SU-DHL-6 (cell line): Measurements from ENCODE around the gene CHRNA10.

Experiments used
- H2AFZ ChIP-seq: fragments of 200-600 bp; sonication (generic); 2 replicates; pipeline ENCODE4 v1.6.1; 2014; ENCODE audit warnings: low read depth, mild to moderate bottlenecking, moderate library complexity, mixed read lengths, antibody characterized with exemption, low read length; ENCODE audit not compliant: severe bottlenecking
- H3F3A ChIP-seq: fragments of 200-600 bp; shearing (Covaris generic); 2 replicates; pipeline ENCODE4 v1.6.0; 2016; ENCODE audit warnings: antibody characterized with exemption, mild to moderate bottlenecking; ENCODE audit not compliant: insufficient read depth
- H3K27ac ChIP-seq: fragments of 200-600 bp; sonication (generic); 2 replicates; pipeline ENCODE4 v1.5.1; 2016; ENCODE audit warnings: low read depth, mild to moderate bottlenecking, low read length, moderate library complexity, mixed read lengths
- H3K27me3 ChIP-seq: fragments of 200-600 bp; sonication (generic), shearing (Covaris generic); 2 replicates; pipeline ENCODE4 v1.6.0; 2014; ENCODE audit warnings: mild to moderate bottlenecking, low read length
- H3K36me3 ChIP-seq: fragments of 200-600 bp; sonication (generic); 2 replicates; pipeline ENCODE4 v1.6.1; 2014; ENCODE audit warnings: mild to moderate bottlenecking, low read length, mixed read lengths
- H3K4me2 ChIP-seq: fragments of 300-600, 200-600 bp; shearing (Covaris generic), sonication (generic); 2 replicates; pipeline ENCODE4 v1.6.0; 2014; ENCODE audit warnings: low read length, low read depth, mild to moderate bottlenecking; ENCODE audit not compliant: poor library complexity, severe bottlenecking
- H3K4me3 ChIP-seq: fragments of 200-600 bp; sonication (generic); 2 replicates; pipeline ENCODE4 v1.5.1; 2014; ENCODE audit warnings: antibody characterized with exemption, low read length, mild to moderate bottlenecking, mixed read lengths; ENCODE audit not compliant: insufficient read depth, poor library complexity, severe bottlenecking
- H3K79me2 ChIP-seq: fragments of 200-600 bp; sonication (generic); 2 replicates; pipeline ENCODE4 v1.6.1; 2014; ENCODE audit warnings: mild to moderate bottlenecking, low read length, moderate library complexity; ENCODE audit not compliant: insufficient read depth
- H3K9ac ChIP-seq: fragments of 200-600 bp; sonication (generic); 2 replicates; pipeline ENCODE4 v1.7.0; 2014; ENCODE audit warnings: mild to moderate bottlenecking, low read length
- H3K9me2 ChIP-seq: fragments of 200-600 bp; sonication (generic); replicated peaks from 2 replicates; pipeline ENCODE4 v1.6.1; 2014; ENCODE audit warnings: low read length; ENCODE audit not compliant: insufficient read depth
- H3K9me3 ChIP-seq: fragments of 200-600 bp; sonication (generic); 2 replicates; pipeline ENCODE4 v1.6.1; 2014; ENCODE audit warnings: low read length, mixed read lengths; ENCODE audit not compliant: insufficient read depth
- H4K20me1 ChIP-seq: fragments of 200-600 bp; sonication (generic); 2 replicates; pipeline ENCODE4 v1.6.1; 2014; ENCODE audit warnings: low read depth, mild to moderate bottlenecking, antibody characterized with exemption, low read length, moderate library complexity, mixed read lengths
- CTCF ChIP-seq: fragments of 200-600 bp; sonication (generic); IDR thresholded peaks from one replicate; pipeline ENCODE4 v1.5.1; 2017; ENCODE audit warnings: antibody characterized with exemption, mild to moderate bottlenecking, low read length, moderate library complexity; ENCODE audit not compliant: insufficient read depth, poor library complexity, severe bottlenecking
- EZH2phosphoT487 ChIP-seq: fragments of 200-600 bp; sonication (generic), shearing (Covaris generic); conservative IDR thresholded peaks from 2 replicates; pipeline ENCODE4 v1.6.1; 2018; ENCODE audit warnings: mild to moderate bottlenecking, antibody characterized with exemption, low read length, moderate library complexity, mixed read lengths

Gene CHRNA10

GRCh38 chr11:3638513-3638912 lies 32.7 kb downstream of the CHRNA10 start:
- Histone ChIP-seq H3K27ac (no peak overlapping the region), H2AFZ (no peak overlapping the region), H3K9ac (no peak overlapping the region), H3K4me3 (no peak overlapping the region), H3K9me3 (no peaks in the 10 kb centered on the region), H3K36me3 (no peaks in the 10 kb centered on the region), H3K4me2 (no peak overlapping the region), H3K9me2 (no peaks in the 10 kb centered on the region), H3F3A (no peaks in the 10 kb centered on the region), H3K27me3 (no peaks in the 10 kb centered on the region), H3K79me2 (no peaks in the 10 kb centered on the region), H4K20me1 (no peaks in the 10 kb centered on the region)
- no peak for TF ChIP-seq EZH2phosphoT487
- no peak for TF ChIP-seq CTCF

DNA sequence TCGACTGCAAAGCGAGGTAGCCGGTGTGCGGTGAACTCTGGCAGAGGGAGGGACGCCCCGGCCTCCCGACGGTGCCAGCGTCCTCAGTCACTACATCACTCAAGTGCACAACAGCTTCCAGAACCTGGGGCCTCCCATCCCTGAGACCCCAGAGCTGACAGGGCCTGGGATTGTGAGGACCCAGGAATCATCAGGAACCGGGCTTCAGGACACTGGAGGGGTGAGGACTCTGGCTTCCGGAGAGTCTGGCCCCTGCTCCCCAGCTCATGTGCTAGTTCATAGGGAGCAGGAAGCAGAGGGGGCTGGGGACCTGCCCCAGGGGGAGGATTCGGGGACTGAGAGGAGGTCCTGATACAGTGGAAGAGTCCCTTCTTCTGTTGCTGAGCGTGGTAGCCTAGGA lies 34.0 kb downstream of the CHRNA10 start:
- TF ChIP-seq CTCF (no peak), EZH2phosphoT487 (no peak)
- H3K79me2 ChIP-seq, result no peaks in the 10 kb centered on the region

DNA sequence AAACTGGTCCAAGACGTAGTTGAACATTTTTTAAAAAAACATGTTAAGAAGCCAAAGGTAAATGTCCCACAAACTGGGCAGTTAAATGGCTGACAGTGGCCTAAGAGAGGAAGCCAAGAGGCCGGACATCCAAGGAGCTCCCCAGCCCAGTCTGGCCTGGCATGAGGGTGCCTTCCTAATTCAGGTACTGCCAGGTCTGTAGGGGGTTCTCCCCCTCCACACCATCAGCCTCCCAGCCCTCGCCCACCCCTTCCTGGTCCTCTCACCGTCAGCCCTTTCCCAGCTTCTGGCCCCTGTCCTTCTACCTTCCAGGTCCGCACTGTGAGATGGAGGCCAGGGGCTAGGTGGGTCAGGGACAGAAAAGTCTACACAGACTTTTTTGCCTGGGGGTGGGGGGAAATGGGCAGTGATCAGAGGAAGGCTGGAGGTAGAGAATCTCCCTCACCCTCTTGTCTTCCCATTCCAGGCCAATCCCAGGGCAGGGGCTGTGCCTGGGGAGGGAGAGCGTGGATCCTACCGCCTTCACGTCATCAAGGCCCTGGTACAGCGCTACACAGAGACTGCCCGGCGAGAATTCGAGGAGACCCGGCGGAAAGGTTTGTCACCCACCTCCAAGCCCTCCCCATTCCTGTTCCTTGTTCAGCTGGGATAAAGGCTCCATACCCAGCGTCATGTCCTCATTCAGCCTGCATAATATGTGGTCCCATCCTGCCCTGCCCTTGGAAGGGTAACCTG lies 35.4 kb downstream of the CHRNA10 start:
- Histone ChIP-seq H3K36me3 (no peaks in the 10 kb centered on the region), H3F3A (no peaks in the 10 kb centered on the region), H3K9me3 (no peaks in the 10 kb centered on the region), H3K4me3 (no peak overlapping the region), H3K27me3 (no peaks in the 10 kb centered on the region), H3K9me2 (no peaks in the 10 kb centered on the region), H3K4me2 (no peak overlapping the region), H3K79me2 (no peaks in the 10 kb centered on the region), H4K20me1 (no peaks in the 10 kb centered on the region), H3K27ac (no peak overlapping the region), H2AFZ (no peak overlapping the region), H3K9ac (no peak overlapping the region)
- TF ChIP-seq EZH2phosphoT487 (no peak), CTCF (no peak)

More for the DNA sequence above, 34.0 kb downstream of the CHRNA10 start:
- Histone ChIP-seq H3K9me3 (no peaks in the 10 kb centered on the region), H3K4me2 (no peak overlapping the region), H2AFZ (no peak overlapping the region), H3K27ac (no peak overlapping the region), H3K9me2 (no peaks in the 10 kb centered on the region), H4K20me1 (no peaks in the 10 kb centered on the region), H3K27me3 (no peaks in the 10 kb centered on the region), H3K9ac (no peak overlapping the region), H3F3A (no peaks in the 10 kb centered on the region), H3K4me3 (no peak overlapping the region), H3K36me3 (no peaks in the 10 kb centered on the region)
